Fibroblast of lung (primary cell): Measurements from ENCODE around the gene BMP7.

ENCODE experiments used
- EZH2 ChIP-seq: IDR thresholded peaks from 2 replicates; pipeline ENCODE4 v1.5.1; 2012; ENCODE audit warnings: low read length, control low read depth, mild to moderate bottlenecking; ENCODE audit errors: missing control alignments
- TF ChIP-seq, protein P1 (sequence below), 2 donors: IDR thresholded peaks in 1 of 2; conservative IDR thresholded peaks in 1 of 2; 1 replicate in 1 of 2; 2 replicates in 1 of 2; pipeline ENCODE4 v1.5.1; 2011 to 2012; ENCODE audit warnings: low read length in 2 of 2, control low read depth in 1 of 2, inconsistent platforms in 1 of 2, low read depth in 1 of 2, mild to moderate bottlenecking in 1 of 2

DNA sequence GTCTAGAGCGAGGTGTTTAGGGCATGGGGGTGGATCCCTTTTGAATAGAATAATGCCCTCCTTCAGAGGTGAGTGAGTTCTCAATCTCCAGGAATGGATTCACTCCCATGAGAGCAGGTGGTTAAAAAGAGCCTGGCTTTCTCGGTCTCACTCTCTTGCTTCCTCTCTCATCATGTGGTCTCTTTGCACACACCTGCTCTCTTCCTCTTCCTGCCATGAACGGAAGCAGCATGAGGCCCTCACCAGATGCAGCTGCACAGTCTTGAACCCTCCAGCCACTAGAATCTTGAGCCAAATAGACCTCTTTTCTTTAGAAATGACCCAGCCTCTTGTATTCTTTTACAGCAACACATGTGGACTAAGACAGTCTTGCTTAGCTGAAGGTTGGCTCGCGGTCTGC is 119.3 kb downstream of the BMP7 start:
- no peak for TF ChIP-seq EZH2
- TF ChIP-seq, protein P1, sequence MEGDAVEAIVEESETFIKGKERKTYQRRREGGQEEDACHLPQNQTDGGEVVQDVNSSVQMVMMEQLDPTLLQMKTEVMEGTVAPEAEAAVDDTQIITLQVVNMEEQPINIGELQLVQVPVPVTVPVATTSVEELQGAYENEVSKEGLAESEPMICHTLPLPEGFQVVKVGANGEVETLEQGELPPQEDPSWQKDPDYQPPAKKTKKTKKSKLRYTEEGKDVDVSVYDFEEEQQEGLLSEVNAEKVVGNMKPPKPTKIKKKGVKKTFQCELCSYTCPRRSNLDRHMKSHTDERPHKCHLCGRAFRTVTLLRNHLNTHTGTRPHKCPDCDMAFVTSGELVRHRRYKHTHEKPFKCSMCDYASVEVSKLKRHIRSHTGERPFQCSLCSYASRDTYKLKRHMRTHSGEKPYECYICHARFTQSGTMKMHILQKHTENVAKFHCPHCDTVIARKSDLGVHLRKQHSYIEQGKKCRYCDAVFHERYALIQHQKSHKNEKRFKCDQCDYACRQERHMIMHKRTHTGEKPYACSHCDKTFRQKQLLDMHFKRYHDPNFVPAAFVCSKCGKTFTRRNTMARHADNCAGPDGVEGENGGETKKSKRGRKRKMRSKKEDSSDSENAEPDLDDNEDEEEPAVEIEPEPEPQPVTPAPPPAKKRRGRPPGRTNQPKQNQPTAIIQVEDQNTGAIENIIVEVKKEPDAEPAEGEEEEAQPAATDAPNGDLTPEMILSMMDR (conservative IDR thresholded peaks at IDR 0.05 in 1 of 2, IDR thresholded peaks at IDR 0.05 in 1 of 2; ENCODE audit: low read depth in 1 of 2, low read length in 2 of 2): no peak
